GM21381 (cell line): ENCODE measurements around the gene SCARF2.

Experiments used
- ATAC-seq: cut with Tn5 transposase; IDR thresholded peaks from one replicate; pipeline ENCODE4 v1.9.1; 2021; ENCODE audit warnings: mild to moderate bottlenecking, moderate library complexity; ENCODE audit not compliant: unreplicated experiment

SCARF2 gene

GRCh38 chr22:20440637-20441591 lies 3.3 kb upstream of the SCARF2 start:
- no peak for ATAC-seq

- ATAC-seq: no peak
Observed at GRCh38 chr22:20439928-20440575, 2.4 kb upstream of the SCARF2 start.

- ATAC-seq: no peak
Observed at GRCh38 chr22:20439556-20439927, 1.9 kb upstream of the SCARF2 start.

- no peak for ATAC-seq
Observed at GRCh38 chr22:20438678-20439492, 1.3 kb upstream of the SCARF2 start.

GRCh38 chr22:20438427-20438677 lies 727 bp upstream of the SCARF2 start:
- no peak for ATAC-seq

- no peak for ATAC-seq
Observed at GRCh38 chr22:20436768-20437612, 635 bp downstream of the SCARF2 start.

GRCh38 chr22:20436307-20436767 lies 1.3 kb downstream of the SCARF2 start:
- ATAC-seq: no peak

- no peak for ATAC-seq
Observed at GRCh38 chr22:20435436-20436306, 2.0 kb downstream of the SCARF2 start.

- ATAC-seq: no peak
Observed at GRCh38 chr22:20434773-20435172, 2.9 kb downstream of the SCARF2 start.

GRCh38 chr22:20434264-20434751 lies 3.3 kb downstream of the SCARF2 start:
- no peak for ATAC-seq

GRCh38 chr22:20433686-20434241 lies 3.9 kb downstream of the SCARF2 start:
- ATAC-seq: no peak

GRCh38 chr22:20433191-20433590 lies 4.4 kb downstream of the SCARF2 start:
- no peak for ATAC-seq

GRCh38 chr22:20432244-20432686 lies 5.4 kb downstream of the SCARF2 start:
- no peak for ATAC-seq

- no peak for ATAC-seq
Observed at GRCh38 chr22:20431511-20432192, 6.0 kb downstream of the SCARF2 start.

- ATAC-seq: no peak
Observed at GRCh38 chr22:20430720-20431510, 6.7 kb downstream of the SCARF2 start.

GRCh38 chr22:20430101-20430719 lies 7.4 kb downstream of the SCARF2 start:
- no peak for ATAC-seq
